ENCODE data around the gene SRGAP1.

SRGAP1 gene

GRCh38 chr12:64083285-64084210, 239.0 kb downstream of the SRGAP1 start (continued):
- TF ChIP-seq WT1 (tag by site-specific recombination; IDR thresholded peaks at IDR 0.05) (no peak), ZNF514 (tag by site-specific recombination; IDR thresholded peaks at IDR 0.05) (no peak), GLI4 (tag by site-specific recombination; IDR thresholded peaks at IDR 0.05) (no peak), ZSCAN30 (tag by site-specific recombination; IDR thresholded peaks at IDR 0.05) (no peak), SETDB1 (IDR thresholded peaks at IDR 0.05; ENCODE audit: insufficient read length, low read length) (no peak), ZNF629 (tag by site-specific recombination; IDR thresholded peaks at IDR 0.05) (peak; percentile 48; the same call in 1 of the 2 replicates), ZNF112 (tag by site-specific recombination; IDR thresholded peaks at IDR 0.05) (no peak), ZNF335 (tag by site-specific recombination; conservative IDR thresholded peaks at IDR 0.05) (no peak), ELK4 (IDR thresholded peaks at IDR 0.05; ENCODE audit: borderline replicate concordance, low read depth, low read length) (no peak), ZNF623 (tag by site-specific recombination; IDR thresholded peaks at IDR 0.05) (no peak), ZNF174 (tag by site-specific recombination; IDR thresholded peaks at IDR 0.05) (no peak), KLF9 (tag by site-specific recombination; IDR thresholded peaks at IDR 0.05; ENCODE audit: low read depth) (no peak), TRIM28 (IDR thresholded peaks at IDR 0.05; ENCODE audit: borderline replicate concordance, low read length) (no peak; the same call in 1 of the 2 replicates), ZNF280D (tag by site-specific recombination; IDR thresholded peaks at IDR 0.05) (no peak), ZBTB6 (tag by site-specific recombination; IDR thresholded peaks at IDR 0.05) (no peak), ZNF16 (tag by site-specific recombination; IDR thresholded peaks at IDR 0.05; ENCODE audit: low read depth) (no peak), TSHZ1 (tag by site-specific recombination; IDR thresholded peaks at IDR 0.05; ENCODE audit: borderline replicate concordance) (no peak), ZNF843 (tag by site-specific recombination; IDR thresholded peaks at IDR 0.05) (no peak), ZNF561 (tag by site-specific recombination; IDR thresholded peaks at IDR 0.05; ENCODE audit: borderline replicate concordance) (no peak), ZBTB7A (tag by site-specific recombination; IDR thresholded peaks at IDR 0.05; ENCODE audit: low read depth) (no peak), ZNF596 (tag by site-specific recombination; IDR thresholded peaks at IDR 0.05) (no peak), ZNF133 (tag by site-specific recombination; IDR thresholded peaks at IDR 0.05) (no peak), ZNF426 (tag by site-specific recombination; IDR thresholded peaks at IDR 0.05) (no peak), ZNF423 (tag by site-specific recombination; IDR thresholded peaks at IDR 0.05) (no peak), KLF8 (tag by site-specific recombination; IDR thresholded peaks at IDR 0.05) (no peak), ZEB2 (tag by site-specific recombination; IDR thresholded peaks at IDR 0.05) (0 out of 2 replicates have a peak, but pooled peaks have one; percentile 50), ZNF202 (tag by site-specific recombination; IDR thresholded peaks at IDR 0.05; ENCODE audit: borderline replicate concordance) (no peak), ZNF138 (tag by site-specific recombination; IDR thresholded peaks at IDR 0.05; ENCODE audit: borderline replicate concordance) (no peak), ZNF18 (tag by site-specific recombination; IDR thresholded peaks at IDR 0.05) (no peak), SCRT1 (tag by site-specific recombination; IDR thresholded peaks at IDR 0.05; ENCODE audit: borderline replicate concordance) (no peak)
